Mucosa of stomach (tissue), 1 donor: ENCODE measurements around the gene EYS.
"Not testable (repeated sequence)": the region's sequence is repeated elsewhere in the genome, so short reads cannot be mapped to it uniquely, and the experiment has no call there.

ENCODE experiments used
- H3K27me3 ChIP-seq: one replicate; pipeline ENCODE4 v1.7.0; 2013; ENCODE audit warnings: mild to moderate bottlenecking, low read length; ENCODE audit not compliant: control insufficient read depth, insufficient read depth
- H3K36me3 ChIP-seq: one replicate; pipeline ENCODE4 v1.7.0; 2013; ENCODE audit warnings: low read length; ENCODE audit not compliant: control insufficient read depth, insufficient read depth
- H3K4me1 ChIP-seq: one replicate; pipeline ENCODE4 v1.7.0; 2013; ENCODE audit warnings: mild to moderate bottlenecking, low read length; ENCODE audit not compliant: control insufficient read depth, insufficient read depth
- H3K4me3 ChIP-seq: one replicate; pipeline ENCODE4 v1.7.0; 2013; ENCODE audit warnings: low read length
- H3K9ac ChIP-seq: one replicate; pipeline ENCODE4 v1.7.0; 2013; ENCODE audit warnings: mild to moderate bottlenecking, low read length, moderate library complexity
- H3K9me3 ChIP-seq: one replicate; pipeline ENCODE4 v1.7.0; 2013; ENCODE audit warnings: mild to moderate bottlenecking, low read length, moderate library complexity; ENCODE audit not compliant: control insufficient read depth
- donor health status: Pancreatic carcinoma.

EYS gene

GRCh38 chr6:63816401-63816981, 1890.5 kb downstream of the EYS start:
- Histone ChIP-seq H3K4me1 (no peaks in the 10 kb centered on the region), H3K9ac (no peak overlapping the region), H3K4me3 (no peak overlapping the region), H3K9me3 (no peaks in the 10 kb centered on the region), H3K36me3 (no peaks in the 10 kb centered on the region), H3K27me3 (no peaks in the 10 kb centered on the region)

DNA sequence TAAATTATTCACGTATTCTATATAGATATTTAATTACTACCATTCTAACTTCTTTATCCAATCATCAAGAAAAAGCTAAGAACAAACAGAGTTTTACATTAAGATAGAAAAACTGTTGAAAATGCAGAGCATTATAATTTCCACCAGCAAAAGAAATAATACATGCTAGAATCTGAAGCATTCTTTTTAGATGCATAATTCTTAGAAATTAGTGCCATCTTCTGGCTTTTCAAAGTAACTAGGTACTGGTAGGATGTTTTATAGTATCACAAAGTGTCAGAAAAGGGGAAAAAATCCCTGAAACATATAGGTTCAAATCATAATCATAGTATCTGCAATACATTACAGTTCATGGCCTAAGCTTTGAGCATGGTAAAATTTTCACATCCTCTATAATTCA, 1892.6 kb downstream of the EYS start:
- no peaks in the 10 kb centered on the region for H3K9me3 ChIP-seq
- H3K9ac ChIP-seq: no peak overlapping the region
- H3K4me3 ChIP-seq: no peak overlapping the region
- no peaks in the 10 kb centered on the region for H3K4me1 ChIP-seq
- H3K27me3 ChIP-seq: no peaks in the 10 kb centered on the region
- no peaks in the 10 kb centered on the region for H3K36me3 ChIP-seq

DNA sequence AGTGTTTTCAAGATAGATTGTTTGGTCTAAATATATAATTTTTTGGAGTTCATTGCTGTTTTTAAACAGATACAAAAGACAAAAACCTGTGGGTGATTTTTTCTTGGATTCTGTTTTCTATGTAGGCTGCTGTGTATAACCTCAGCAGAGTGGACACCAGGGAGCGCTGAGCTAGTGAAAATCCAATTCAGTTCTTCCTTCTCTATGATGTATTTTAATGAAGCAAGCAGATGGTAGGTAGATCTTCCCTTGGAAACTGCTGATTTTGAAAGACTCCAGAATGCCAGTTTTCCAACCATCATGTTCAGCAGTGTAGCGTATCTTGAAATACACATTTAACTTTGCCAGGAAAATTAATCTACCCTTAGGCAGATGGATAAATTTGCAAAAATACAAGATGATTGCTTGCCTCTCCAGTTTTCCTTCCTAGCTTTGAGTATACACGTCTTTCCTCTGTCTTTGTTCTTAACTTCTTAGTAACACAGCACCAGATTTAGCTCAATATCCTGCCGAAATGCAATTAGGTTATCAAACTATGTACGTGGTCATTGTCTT, 1893.4 kb downstream of the EYS start:
- no peaks in the 10 kb centered on the region for H3K9me3 ChIP-seq
- no peak overlapping the region for H3K9ac ChIP-seq
- H3K27me3 ChIP-seq: no peaks in the 10 kb centered on the region
- no peak overlapping the region for H3K4me3 ChIP-seq
- H3K4me1 ChIP-seq: no peaks in the 10 kb centered on the region
- no peaks in the 10 kb centered on the region for H3K36me3 ChIP-seq

DNA sequence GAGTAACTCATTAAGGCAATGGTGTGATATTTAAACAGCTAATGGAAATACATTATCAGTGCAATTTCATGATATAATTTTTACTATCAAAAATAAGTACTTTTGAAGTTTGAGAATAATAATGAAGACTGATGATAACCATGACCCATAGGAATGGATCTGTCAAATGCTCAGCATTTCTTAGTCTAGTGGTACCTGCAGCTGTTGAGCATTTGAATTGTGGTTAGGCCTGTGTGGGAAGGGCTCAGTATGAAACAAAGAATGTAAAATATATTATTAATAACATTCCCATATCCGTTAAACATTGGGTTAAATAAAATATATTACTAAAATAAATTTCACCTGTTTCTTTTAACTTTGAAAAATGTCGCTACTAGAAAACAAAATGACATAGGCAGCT, 1898.5 kb downstream of the EYS start:
- Histone ChIP-seq H3K9ac (no peak overlapping the region), H3K27me3 (no peaks in the 10 kb centered on the region), H3K4me1 (peaks cover 11% of the 10 kb centered on the region), H3K36me3 (no peaks in the 10 kb centered on the region), H3K9me3 (no peaks in the 10 kb centered on the region), H3K4me3 (no peak overlapping the region)

DNA sequence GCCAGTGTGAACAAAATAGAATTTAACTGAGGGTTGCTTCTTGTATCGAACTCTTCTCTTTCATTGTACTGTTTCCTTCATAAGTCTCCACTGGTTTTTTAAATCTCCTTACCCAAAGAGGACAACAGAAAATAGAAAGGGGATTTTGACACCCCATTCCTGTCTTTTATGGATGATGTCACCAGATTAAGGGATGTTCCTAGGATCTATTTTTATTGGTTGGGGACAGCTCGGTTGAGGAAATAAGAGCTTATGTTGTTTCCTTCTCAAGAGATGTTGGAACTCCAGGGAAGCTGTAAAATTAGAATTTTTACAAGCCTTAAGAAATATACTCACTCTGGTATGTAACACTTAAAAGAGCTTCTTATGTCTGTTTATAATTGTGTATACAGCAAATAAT, 1900.0 kb downstream of the EYS start:
- no peak overlapping the region for H3K9ac ChIP-seq
- peaks cover 11% of the 10 kb centered on the region for H3K4me1 ChIP-seq
- no peaks in the 10 kb centered on the region for H3K27me3 ChIP-seq
- H3K9me3 ChIP-seq: no peaks in the 10 kb centered on the region
- no peak overlapping the region for H3K4me3 ChIP-seq
- H3K36me3 ChIP-seq: no peaks in the 10 kb centered on the region

DNA sequence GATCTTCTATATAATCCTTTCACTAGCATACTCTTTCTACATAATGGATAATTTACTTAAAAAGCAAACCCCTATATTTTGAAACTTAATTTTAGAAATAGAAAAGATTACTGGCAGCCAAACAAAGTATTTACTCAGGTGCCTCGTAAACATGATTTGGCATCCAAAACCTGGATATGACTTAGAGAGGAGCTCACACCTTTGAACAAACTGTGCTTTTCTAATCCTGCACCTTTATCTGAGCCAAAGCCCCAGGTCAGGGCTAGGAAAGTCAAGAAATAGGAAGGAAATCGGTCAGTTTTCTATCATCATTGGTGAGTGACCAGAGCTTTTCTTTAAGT, 1900.5 kb downstream of the EYS start:
- Histone ChIP-seq H3K9ac (no peak overlapping the region), H3K27me3 (no peaks in the 10 kb centered on the region), H3K36me3 (no peaks in the 10 kb centered on the region), H3K4me3 (no peak overlapping the region), H3K4me1 (peaks cover 11% of the 10 kb centered on the region), H3K9me3 (no peaks in the 10 kb centered on the region)

DNA sequence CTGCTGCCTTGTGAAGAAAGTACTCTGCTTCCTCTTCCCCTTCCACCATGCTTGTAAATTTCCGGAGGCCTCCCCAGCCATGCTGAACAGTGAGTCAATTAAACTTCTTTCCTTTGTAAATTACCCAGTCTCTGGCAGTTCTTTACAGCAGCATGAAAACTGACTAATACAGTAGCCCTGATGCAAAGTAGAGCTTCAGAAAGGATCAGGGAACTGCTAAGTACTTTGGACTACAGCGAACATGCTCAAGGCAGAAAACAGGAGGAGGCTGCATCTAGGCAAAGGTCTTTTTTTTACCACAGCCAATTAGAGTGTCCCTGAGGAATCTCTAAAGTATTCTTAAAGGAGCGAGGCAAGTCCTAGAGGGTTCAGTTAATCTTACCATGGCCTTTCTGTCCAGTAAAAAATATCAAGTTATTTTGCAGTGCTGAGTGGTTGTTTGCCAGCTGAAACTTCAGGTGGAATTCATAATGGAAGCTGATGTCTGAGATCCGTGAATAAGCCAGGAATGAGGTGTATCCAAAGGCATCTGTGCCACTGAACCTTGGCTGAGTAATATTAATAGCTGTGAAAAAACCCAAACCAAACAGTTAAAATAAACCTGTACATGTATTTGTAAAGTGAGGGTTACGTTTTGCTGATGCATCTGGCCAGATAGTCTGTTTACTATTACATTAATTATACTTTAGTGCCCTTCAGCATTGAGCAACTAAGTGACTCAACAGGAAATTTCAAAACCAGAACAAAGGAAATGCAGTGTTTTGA, 1901.0 kb downstream of the EYS start:
- no peak overlapping the region for H3K4me3 ChIP-seq

DNA sequence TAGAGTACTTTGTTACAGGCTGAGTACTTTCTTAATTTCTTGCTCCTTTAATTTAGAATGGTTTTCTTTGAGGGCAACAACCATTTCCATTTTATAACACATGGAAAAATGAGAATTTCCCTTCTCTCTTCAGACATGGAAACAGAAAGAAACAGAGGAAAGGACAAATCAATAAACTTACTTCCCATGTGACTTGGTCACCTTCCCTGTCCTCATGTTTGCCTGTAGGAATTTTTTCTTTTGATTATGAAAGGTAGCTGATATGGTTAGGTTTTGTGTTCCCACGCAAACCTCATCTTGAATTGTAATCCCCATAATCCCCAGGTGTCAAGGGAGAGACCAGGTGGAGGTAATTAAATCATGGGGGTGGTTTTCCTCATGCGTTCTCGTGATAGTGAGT, 1901.7 kb downstream of the EYS start:
- no peak overlapping the region for H3K4me3 ChIP-seq
- no peaks in the 10 kb centered on the region for H3K36me3 ChIP-seq
- H3K9ac ChIP-seq: no peak overlapping the region
- H3K4me1 ChIP-seq: peaks cover 11% of the 10 kb centered on the region
- no peaks in the 10 kb centered on the region for H3K9me3 ChIP-seq
- H3K27me3 ChIP-seq: no peaks in the 10 kb centered on the region

More for the DNA sequence above, 1901.0 kb downstream of the EYS start:
- H3K9ac ChIP-seq: no peak overlapping the region
- no peaks in the 10 kb centered on the region for H3K9me3 ChIP-seq
- H3K4me1 ChIP-seq: peaks cover 11% of the 10 kb centered on the region
- no peaks in the 10 kb centered on the region for H3K27me3 ChIP-seq
- no peaks in the 10 kb centered on the region for H3K36me3 ChIP-seq

- H3K36me3 ChIP-seq: no peaks in the 10 kb centered on the region
- H3K9ac ChIP-seq: no peak overlapping the region
- no peaks in the 10 kb centered on the region for H3K9me3 ChIP-seq
- no peak overlapping the region for H3K4me3 ChIP-seq
- peaks cover 11% of the 10 kb centered on the region for H3K4me1 ChIP-seq
- H3K27me3 ChIP-seq: no peaks in the 10 kb centered on the region
Observed at GRCh38 chr6:63804381-63804956, 1902.6 kb downstream of the EYS start.

- H3K9me3 ChIP-seq: no peaks in the 10 kb centered on the region
- no peaks in the 10 kb centered on the region for H3K27me3 ChIP-seq
- no peak overlapping the region for H3K9ac ChIP-seq
- H3K4me1 ChIP-seq: peaks cover 11% of the 10 kb centered on the region
- no peaks in the 10 kb centered on the region for H3K36me3 ChIP-seq
- no peak overlapping the region for H3K4me3 ChIP-seq
Observed at GRCh38 chr6:63803371-63803770, 1903.7 kb downstream of the EYS start.

DNA sequence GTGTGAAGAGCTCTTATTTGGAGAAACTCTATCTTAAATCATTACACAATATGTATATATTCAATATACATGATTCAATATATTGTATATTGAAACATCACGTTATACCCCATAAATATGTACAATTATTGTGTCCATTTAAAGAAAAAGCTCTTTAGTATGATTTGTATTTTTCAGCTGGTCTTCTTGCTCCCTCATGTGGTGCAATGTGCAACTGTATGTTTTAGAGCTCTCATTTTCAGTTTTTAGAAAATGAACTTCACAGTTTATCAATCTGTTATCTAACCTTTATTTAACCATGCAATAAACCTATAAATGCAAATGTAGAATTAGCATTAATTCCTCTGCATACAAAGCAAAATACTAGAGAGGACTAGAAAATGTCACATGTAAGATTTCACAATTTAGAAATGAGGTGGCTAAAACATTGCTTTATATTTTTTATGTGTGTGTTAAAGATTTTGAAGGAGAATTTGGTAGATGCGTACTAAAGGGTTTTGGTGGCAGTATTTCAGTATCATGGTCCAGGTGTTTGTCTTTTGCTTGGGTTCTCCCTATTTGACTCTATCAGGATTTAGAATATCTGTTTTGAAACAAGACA, 1904.3 kb downstream of the EYS start:
- peaks cover 11% of the 10 kb centered on the region for H3K4me1 ChIP-seq
- no peaks in the 10 kb centered on the region for H3K36me3 ChIP-seq
- no peak overlapping the region for H3K4me3 ChIP-seq
- no peaks in the 10 kb centered on the region for H3K27me3 ChIP-seq
- no peaks in the 10 kb centered on the region for H3K9me3 ChIP-seq
- H3K9ac ChIP-seq: no peak overlapping the region

DNA sequence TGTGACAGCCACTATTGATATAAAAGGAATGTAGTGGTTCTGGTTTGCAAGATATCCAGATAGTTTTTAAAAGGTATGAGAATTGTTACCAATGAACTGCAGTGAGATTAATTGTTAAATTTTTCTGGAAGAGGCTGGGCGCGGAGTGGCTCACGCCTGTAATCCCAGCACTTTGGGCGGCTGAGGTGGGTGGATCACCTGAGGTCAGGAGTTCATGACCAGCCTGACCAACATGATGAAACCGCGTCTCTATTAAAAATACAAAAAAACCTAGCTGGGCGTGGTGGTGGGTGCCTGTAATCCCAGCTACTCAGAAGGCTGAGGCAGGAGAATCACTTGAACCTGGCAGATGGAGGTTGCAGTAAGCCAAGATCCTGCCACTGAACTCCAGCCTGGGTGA, 1906.6 kb downstream of the EYS start:
- not testable (repeated sequence) for H3K4me3 ChIP-seq, H3K27me3 ChIP-seq, H3K36me3 ChIP-seq, H3K9ac ChIP-seq, H3K4me1 ChIP-seq, H3K9me3 ChIP-seq
